Measurements from ENCODE around the gene IER5L. TPM values are rescaled to one million over a fixed set of nuclear protein-coding genes. Genes with fewer than 3 reads are reported as not detected.

The IER5L gene
- total and polyA plus RNA-seq, 2 of the 8 experiments (the other 6 are each of a cell fraction or from before 2014, with no cell fraction given): 0.65 to 1.0 TPM

GRCh38 chr9:129211686-129212085, 33.6 kb upstream of the IER5L start:
- Histone ChIP-seq H2BK12ac (ENCODE audit: low read depth, low read length) (no peak overlapping the region), H2BK120ac (replicated peaks; ENCODE audit: low read depth, low read length) (no peak overlapping the region), H3K4me1 (replicated peaks in 1 of 4; ENCODE audit: control insufficient read depth in 3 of 4, insufficient read depth in 4 of 4, low read length in 3 of 4) (peaks cover 0 to 14% (median 8%) of the 10 kb centered on the region in 4 experiments; a peak in 6 of 7 replicates), H3K9ac (replicated peaks in 1 of 4; ENCODE audit: extremely low read depth in 1 of 4, low read depth in 3 of 4, low read length in 3 of 4) (no peak overlapping the region), H3K36me3 (ENCODE audit: control insufficient read depth in 2 of 4, insufficient read depth in 4 of 4, low read length in 3 of 4) (peaks cover 0 to 9% (median 0%) of the 10 kb centered on the region in 4 experiments; a peak in 1 of 8 replicates), H4K5ac (ENCODE audit: insufficient read length, low read depth, low read length) (no peak overlapping the region), H3K79me2 (ENCODE audit: control insufficient read depth in 1 of 2, insufficient read depth in 2 of 2, low read length in 2 of 2) (peaks cover 0 to 19% of the 10 kb centered on the region in 2 experiments; a peak in 2 of 4 replicates), H2AFZ (ENCODE audit: low read length) (no peak overlapping the region), H4K20me1 (replicated peaks in 1 of 2; ENCODE audit: control insufficient read depth in 1 of 2, insufficient read depth in 2 of 2, low read length in 2 of 2) (peaks cover 0 to 2% of the 10 kb centered on the region in 2 experiments), H2BK15ac (ENCODE audit: low read length) (no peak overlapping the region), H3K4me2 (ENCODE audit: insufficient read depth in 1 of 2, low read depth in 2 of 2, low read length in 2 of 2) (no peak overlapping the region), H4K8ac (ENCODE audit: extremely low read depth, insufficient read depth, low read length) (no peak overlapping the region), H3K27me3 (replicated peaks in 1 of 4; ENCODE audit: control insufficient read depth in 3 of 4, extremely low read depth in 1 of 4, insufficient read depth in 3 of 4, low read length in 3 of 4) (no peaks in the 10 kb centered on the region), H4K91ac (replicated peaks; ENCODE audit: insufficient read length, low read length) (no peak overlapping the region), H3K4ac (replicated peaks; ENCODE audit: insufficient read length, low read depth, low read length) (no peak overlapping the region), H3K18ac (ENCODE audit: extremely low read depth, low read length) (no peak overlapping the region), H2BK20ac (ENCODE audit: low read length) (0 out of 2 replicates have a peak overlapping the region, but pooled peaks have one; percentile 6), H2AK5ac (ENCODE audit: low read depth, low read length) (no peak overlapping the region), H3K14ac (ENCODE audit: insufficient read length) (no peak overlapping the region), H2BK5ac (ENCODE audit: low read depth, low read length) (peak overlapping the region; percentile 44; the same call in 1 of the 2 replicates), H3K56ac (replicated peaks; ENCODE audit: insufficient read length, low read depth, low read length) (no peak overlapping the region), H3K23ac (ENCODE audit: insufficient read length) (no peak overlapping the region), H3K9me3 (ENCODE audit: insufficient read depth in 2 of 2, low read depth in 1 of 2, low read length in 1 of 2) (no peaks in the 10 kb centered on the region), H3K27ac (ENCODE audit: low read depth, low read length) (no peak overlapping the region), H3K23me2 (ENCODE audit: low read depth, low read length) (peaks cover 10% of the 10 kb centered on the region), H3K79me1 (ENCODE audit: low read depth, low read length) (peaks cover 10% of the 10 kb centered on the region), H3K4me3 (ENCODE audit: extremely low read depth in 1 of 4, insufficient read depth in 2 of 4, low read depth in 3 of 4, low read length in 4 of 4) (no peak overlapping the region)
- no peak for FAIRE-seq
- ChIA-PET CTCF (ENCODE audit: partially characterized antibody) (interaction anchor here (1.0 to 3.7 kb wide), 13 partner anchors 16 to 1115 kb away, joined by 3 to 12 read pairs (median 3); no protein-coding TSS in a partner anchor), POLR2A (ENCODE audit: partially characterized antibody) (interaction anchor here (1.2 to 2.2 kb wide), 2 partner anchors 10 to 34 kb away, joined by 6 read pairs; partner anchors contain the start of gene IER5L)
- no peak for DNase-seq (ENCODE audit: low read depth in 1 of 2, low spot score in 2 of 2)
- 74% methylated on average over 7 of the region's 7 CpGs; no CpG with 5 or more reads in 1 of the 2 experiments for WGBS, 2 experiments (ENCODE audit: extremely low coverage in 1 of 2, insufficient coverage in 1 of 2, insufficient read length in 1 of 2, insufficient replicate concordance in 2 of 2, low coverage in 1 of 2, low lambda C conversion rate in 2 of 2, missing lambda C conversion rate in 1 of 2)
- TF ChIP-seq CTBP2 (IDR thresholded peaks at IDR 0.05; ENCODE audit: borderline replicate concordance, insufficient read depth, insufficient read length, low read length): no peak
- no peak for TF ChIP-seq HDAC2 (IDR thresholded peaks at IDR 0.05; ENCODE audit: borderline replicate concordance in 1 of 2, low read depth in 2 of 2, low read length in 2 of 2)
- TF ChIP-seq BACH1 (IDR thresholded peaks at IDR 0.05; ENCODE audit: low read length): no peak
- TF ChIP-seq POU5F1 (IDR thresholded peaks at IDR 0.05; ENCODE audit: low read depth, low read length): no peak
- TF ChIP-seq SP1 (IDR thresholded peaks at IDR 0.05; ENCODE audit: low read depth, low read length): no peak
- TF ChIP-seq, protein P1, sequence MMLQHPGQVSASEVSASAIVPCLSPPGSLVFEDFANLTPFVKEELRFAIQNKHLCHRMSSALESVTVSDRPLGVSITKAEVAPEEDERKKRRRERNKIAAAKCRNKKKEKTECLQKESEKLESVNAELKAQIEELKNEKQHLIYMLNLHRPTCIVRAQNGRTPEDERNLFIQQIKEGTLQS (IDR thresholded peaks at IDR 0.05; ENCODE audit: insufficient read depth, low read depth, low read length): no peak
- no peak for TF ChIP-seq CHD1 (IDR thresholded peaks at IDR 0.05; ENCODE audit: low read depth, low read length)
- no peak for TF ChIP-seq SIRT6 (IDR thresholded peaks at IDR 0.05; ENCODE audit: low read length)
